Activated CD8-positive, alpha-beta memory T cell treated with anti-CD3 and anti-CD28 coated beads for 4 hours (primary cell): ENCODE measurements around the gene ZNF624.
A peak's percentile ranks its signal among the peaks of the same experiment; 100 is the strongest.

Experiments
- DNase-seq, 2 donors: peaks; one replicate each; pipeline ENCODE4 v3.0.0-alpha.2; 2020; ENCODE audit warnings: low read depth in 2 of 2

The ZNF624 gene

GRCh38 chr17:16593356-16594102, 60.1 kb downstream of the ZNF624 start:
- no peak for DNase-seq

GRCh38 chr17:16589097-16589969, 64.3 kb downstream of the ZNF624 start:
- DNase-seq = peak; percentile 83 to 84

- no peak for DNase-seq
Measured at GRCh38 chr17:16585796-16586195, 67.9 kb downstream of the ZNF624 start.

GRCh38 chr17:16584273-16584995, 69.2 kb downstream of the ZNF624 start:
- peak; percentile 82 to 87 for DNase-seq

DNA sequence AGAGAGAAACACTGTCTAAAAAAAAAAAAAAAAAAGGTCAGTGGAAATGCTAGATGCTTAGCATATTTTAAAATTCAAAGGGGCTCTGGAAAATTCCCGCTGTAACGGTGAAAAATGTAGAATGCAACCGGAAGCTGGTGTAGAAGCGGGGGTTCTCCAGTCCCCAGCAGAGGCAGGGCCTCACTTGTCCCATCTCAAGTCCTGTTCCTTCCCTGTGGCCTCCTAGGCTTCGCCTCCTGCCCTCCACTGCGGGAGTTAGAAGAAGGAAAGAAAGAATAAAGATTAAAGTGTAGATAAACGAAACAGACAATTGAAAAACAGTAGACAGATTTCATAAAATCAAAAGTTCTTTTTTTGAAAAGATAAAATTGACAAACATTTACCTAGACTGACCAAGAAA, 69.9 kb downstream of the ZNF624 start:
- DNase-seq = no peak

- no peak for DNase-seq
Measured at GRCh38 chr17:16573466-16573865, 80.2 kb downstream of the ZNF624 start.
